ENCODE results near the gene PPP2R3B.

Gene PPP2R3B

DNA sequence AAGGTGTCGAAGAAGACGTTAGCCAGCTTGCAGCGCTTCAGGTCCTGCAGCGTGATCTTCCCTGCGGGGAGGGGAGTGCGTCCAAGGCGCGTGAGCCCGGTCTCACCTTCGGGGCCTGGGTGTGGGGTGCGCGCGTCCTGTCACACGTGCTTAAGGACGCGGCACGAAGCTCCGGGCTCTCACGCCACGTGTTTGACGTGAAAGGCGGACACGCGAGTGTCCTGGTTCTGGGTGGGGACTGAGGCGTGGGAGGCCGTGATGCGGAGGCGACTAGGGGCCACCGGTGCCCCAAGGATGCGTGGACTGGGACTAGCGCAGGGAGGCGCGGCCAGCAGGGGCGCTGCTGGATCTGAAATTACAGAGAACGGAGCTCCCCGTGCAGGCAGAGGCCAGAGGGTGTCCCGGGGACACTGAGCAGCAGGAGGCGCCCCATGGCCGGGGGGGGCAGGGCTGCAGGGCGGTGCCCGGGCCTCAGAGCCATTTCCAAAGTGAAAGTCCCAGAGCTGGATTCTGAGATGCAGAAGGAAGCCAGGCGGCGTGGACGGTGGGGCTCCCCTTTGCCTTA is 47.8 kb downstream of the PPP2R3B start:
- no peaks in the 10 kb centered on the region for H3K27me3 ChIP-seq
- TF ChIP-seq, protein P1, sequence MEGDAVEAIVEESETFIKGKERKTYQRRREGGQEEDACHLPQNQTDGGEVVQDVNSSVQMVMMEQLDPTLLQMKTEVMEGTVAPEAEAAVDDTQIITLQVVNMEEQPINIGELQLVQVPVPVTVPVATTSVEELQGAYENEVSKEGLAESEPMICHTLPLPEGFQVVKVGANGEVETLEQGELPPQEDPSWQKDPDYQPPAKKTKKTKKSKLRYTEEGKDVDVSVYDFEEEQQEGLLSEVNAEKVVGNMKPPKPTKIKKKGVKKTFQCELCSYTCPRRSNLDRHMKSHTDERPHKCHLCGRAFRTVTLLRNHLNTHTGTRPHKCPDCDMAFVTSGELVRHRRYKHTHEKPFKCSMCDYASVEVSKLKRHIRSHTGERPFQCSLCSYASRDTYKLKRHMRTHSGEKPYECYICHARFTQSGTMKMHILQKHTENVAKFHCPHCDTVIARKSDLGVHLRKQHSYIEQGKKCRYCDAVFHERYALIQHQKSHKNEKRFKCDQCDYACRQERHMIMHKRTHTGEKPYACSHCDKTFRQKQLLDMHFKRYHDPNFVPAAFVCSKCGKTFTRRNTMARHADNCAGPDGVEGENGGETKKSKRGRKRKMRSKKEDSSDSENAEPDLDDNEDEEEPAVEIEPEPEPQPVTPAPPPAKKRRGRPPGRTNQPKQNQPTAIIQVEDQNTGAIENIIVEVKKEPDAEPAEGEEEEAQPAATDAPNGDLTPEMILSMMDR (IDR thresholded peaks at IDR 0.05), result no peak
- peaks cover 0 to 47% (median 27%) of the 10 kb centered on the region in 3 donors for H3K36me3 ChIP-seq
- no peak for DNase-seq
- intact Hi-C loops (cut with DNase I; ENCODE audit: low total_unique reads), result no loop called here
- no peak overlapping the region for H3K4me3 ChIP-seq
- H3K4me1 ChIP-seq, result no peaks in the 10 kb centered on the region
- H3K27ac ChIP-seq, result no peak overlapping the region
- H3K9me3 ChIP-seq, result no peaks in the 10 kb centered on the region

DNA sequence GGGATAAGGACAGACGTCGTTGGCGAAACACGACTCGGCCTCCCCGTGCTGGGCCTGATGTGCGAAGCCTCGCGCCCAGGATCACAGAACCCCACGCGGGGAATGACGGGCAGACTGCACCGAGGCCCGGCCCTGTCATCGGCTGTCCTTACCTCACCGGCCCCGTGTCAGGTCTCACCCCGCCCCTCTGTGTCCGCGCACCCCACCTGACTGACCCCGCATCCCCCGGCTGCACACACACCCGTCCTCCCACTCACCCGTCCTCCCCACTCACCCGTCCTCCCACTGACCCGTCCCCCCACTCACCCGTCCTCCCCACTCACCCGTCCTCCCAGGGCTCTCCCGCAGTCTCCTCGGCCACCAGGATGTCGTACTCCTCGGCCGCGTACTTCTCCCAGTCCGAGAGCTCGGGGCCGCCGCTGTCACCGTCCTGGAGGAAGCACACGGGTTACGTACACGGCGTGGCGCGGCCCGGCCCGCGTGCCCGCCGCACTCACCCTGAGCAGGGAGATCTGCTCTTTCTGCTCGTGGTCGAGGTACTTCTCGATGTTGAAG is 48.3 kb downstream of the PPP2R3B start:
- Histone ChIP-seq H3K36me3 (peaks cover 0 to 52% (median 30%) of the 10 kb centered on the region in 3 donors), H3K27ac (no peak overlapping the region), H3K4me1 (no peaks in the 10 kb centered on the region), H3K9me3 (no peaks in the 10 kb centered on the region), H3K4me3 (no peak overlapping the region), H3K27me3 (no peaks in the 10 kb centered on the region)
- intact Hi-C loops (cut with DNase I; ENCODE audit: low total_unique reads), result no loop called here
- DNase-seq, result no peak
- TF ChIP-seq, protein P1 (IDR thresholded peaks at IDR 0.05), result no peak

DNA sequence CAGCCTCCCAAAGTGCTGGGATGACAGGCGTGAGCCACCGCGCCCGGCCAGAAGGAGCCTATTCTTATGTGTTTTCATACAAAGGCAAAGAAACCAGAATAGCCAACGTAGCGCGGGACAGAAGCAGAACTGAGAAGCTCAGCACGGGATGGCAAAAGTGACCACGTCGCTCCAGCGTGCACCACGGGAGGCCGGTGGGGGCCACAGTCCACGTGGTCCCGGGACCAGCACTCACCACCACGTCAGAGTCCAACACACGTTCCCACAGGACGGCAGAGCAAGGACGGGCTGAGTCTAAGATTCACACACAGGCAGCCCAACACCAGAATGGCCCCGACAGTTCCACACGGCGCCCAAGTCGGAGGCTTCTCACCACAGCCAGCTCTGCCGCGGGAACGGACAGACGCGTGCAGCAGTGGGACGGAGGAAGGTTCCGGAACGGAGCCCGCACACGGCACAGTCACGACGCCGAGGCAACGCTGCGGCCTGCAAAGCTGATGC is 49.3 kb downstream of the PPP2R3B start:
- no peaks in the 10 kb centered on the region for H3K9me3 ChIP-seq
- TF ChIP-seq, protein P1 (IDR thresholded peaks at IDR 0.05), result no peak
- DNase-seq, result no peak
- no peak overlapping the region for H3K4me3 ChIP-seq
- intact Hi-C loops (cut with DNase I; ENCODE audit: low total_unique reads), result no loop called here
- peaks cover 0 to under 1% of the 10 kb centered on the region in 2 donors for H3K27me3 ChIP-seq
- peaks cover 0 to 61% (median 30%) of the 10 kb centered on the region in 3 donors for H3K36me3 ChIP-seq
- H3K4me1 ChIP-seq, result no peaks in the 10 kb centered on the region
- H3K27ac ChIP-seq, result no peak overlapping the region

DNA sequence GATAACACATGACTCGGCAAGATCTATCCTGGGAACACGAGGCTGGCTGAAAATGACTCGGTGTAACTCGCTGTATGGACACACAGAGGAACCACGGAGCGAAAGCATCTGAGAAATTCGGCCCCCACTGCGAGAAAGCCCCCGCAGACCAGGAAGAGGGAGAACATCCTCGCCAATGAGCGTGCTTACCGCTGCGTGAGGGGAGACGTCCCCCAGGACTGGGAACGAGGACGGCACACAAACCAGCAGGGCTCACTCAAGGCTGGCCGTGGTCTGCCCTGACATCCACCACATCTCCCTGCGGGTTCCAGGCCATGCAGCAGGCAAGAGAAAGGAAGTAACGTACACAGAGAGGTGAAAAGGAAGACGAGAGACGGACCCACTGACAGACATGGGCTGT is 50.5 kb downstream of the PPP2R3B start:
- Histone ChIP-seq H3K4me1 (peaks cover 0 to 8% (median 7%) of the 10 kb centered on the region in 4 donors), H3K27ac (no peak overlapping the region), H3K36me3 (peaks cover 0 to 56% (median 30%) of the 10 kb centered on the region in 3 donors), H3K27me3 (peaks cover 0 to 12% of the 10 kb centered on the region in 2 donors), H3K4me3 (no peak overlapping the region), H3K9me3 (no peaks in the 10 kb centered on the region)
- intact Hi-C loops (cut with DNase I; ENCODE audit: low total_unique reads), result no loop called here
- TF ChIP-seq, protein P1 (IDR thresholded peaks at IDR 0.05), result no peak
- no peak for DNase-seq

DNA sequence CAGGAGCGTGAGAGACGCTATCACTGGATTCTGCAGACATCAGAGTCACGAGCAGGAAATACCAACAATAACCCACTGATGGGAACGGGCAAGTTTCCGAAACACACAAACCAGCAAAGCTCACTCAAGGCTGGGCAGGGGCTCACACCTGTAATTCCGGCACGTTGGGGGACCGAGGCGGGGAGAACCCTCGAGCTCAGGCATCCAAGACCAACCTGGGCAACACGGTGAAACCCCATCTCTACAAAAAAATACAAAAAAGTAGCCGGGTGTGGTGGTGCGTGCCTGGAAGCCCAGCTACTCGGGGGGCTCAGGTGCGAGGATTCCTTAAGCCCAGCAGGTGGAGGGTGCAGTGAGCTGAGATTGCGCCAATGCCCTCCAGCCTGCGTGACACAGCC is 51.0 kb downstream of the PPP2R3B start:
- Histone ChIP-seq H3K4me1 (peaks cover 0 to 13% (median 12%) of the 10 kb centered on the region in 4 donors), H3K27ac (no peak overlapping the region), H3K36me3 (peaks cover 0 to 55% (median 25%) of the 10 kb centered on the region in 3 donors), H3K27me3 (peaks cover 0 to 16% of the 10 kb centered on the region in 2 donors), H3K9me3 (no peaks in the 10 kb centered on the region), H3K4me3 (no peak overlapping the region)
- DNase-seq, result no peak
- TF ChIP-seq, protein P1 (IDR thresholded peaks at IDR 0.05), result no peak
- intact Hi-C loops (cut with DNase I; ENCODE audit: low total_unique reads), result no loop called here

All from tibial artery (tissue), 4 donors.